Activated CD8-positive, alpha-beta memory T cell treated with anti-CD3 and anti-CD28 coated beads for 36 hours (primary cell): Measurements from ENCODE around the gene TSLP. TPM values are rescaled to one million over a fixed set of nuclear protein-coding genes. Genes with fewer than 3 reads are reported as not detected.

Experiments
- CTCF ChIA-PET: fragments of 350-600 bp; sonication (Branson Sonifier 250); formaldehyde crosslinking; loops from one replicate; lab custom pipeline; 2021; ENCODE audit warnings: antibody characterized with exemption; lab: Charles Lee
- POLR2A ChIA-PET: fragments of 350-600 bp; sonication (Branson Sonifier 250); formaldehyde crosslinking; loops from one replicate; lab custom pipeline; 2021; ENCODE audit warnings: antibody characterized with exemption; lab: Charles Lee
- total RNA-seq, 2 experiments: library from RNA; stranded (reverse); gene quantifications; one replicate each; pipeline ENCODE4 v1.2.3, GENCODE V29; 2021

The TSLP gene
- total RNA-seq: under 1 TPM; 0.51 to 0.67 TPM

GRCh38 chr5:111071413-111071812, at the start of gene TSLP:
Gene TSLP (plus strand): TSS chr5:111071713. CDS start chr5:111071891, 178 bp downstream.
- ChIA-PET POLR2A (no interaction called here), CTCF (no interaction called here)

GRCh38 chr5:111022301-111022700, 49.2 kb upstream of the TSLP start:
- ChIA-PET CTCF (no interaction called here), POLR2A (no interaction called here)

GRCh38 chr5:111028865-111029264, 42.6 kb upstream of the TSLP start:
- ChIA-PET CTCF (no interaction called here), POLR2A (no interaction called here)

GRCh38 chr5:111043712-111044506, 27.6 kb upstream of the TSLP start:
- POLR2A ChIA-PET: no interaction called here

GRCh38 chr5:111058064-111058463, 13.4 kb upstream of the TSLP start:
- CTCF ChIA-PET: no interaction called here
- POLR2A ChIA-PET: no interaction called here

More at GRCh38 chr5:111043712-111044506, 27.6 kb upstream of the TSLP start:
- CTCF ChIA-PET: no interaction called here

- ChIA-PET CTCF (no interaction called here), POLR2A (no interaction called here)
Measured at GRCh38 chr5:111060169-111060568, 11.3 kb upstream of the TSLP start.

- POLR2A ChIA-PET: no interaction called here
Measured at GRCh38 chr5:111061618-111062017, 9.9 kb upstream of the TSLP start.

GRCh38 chr5:111063709-111064322, 7.7 kb upstream of the TSLP start:
- ChIA-PET CTCF (no interaction called here), POLR2A (no interaction called here)

More at GRCh38 chr5:111061618-111062017, 9.9 kb upstream of the TSLP start:
- CTCF ChIA-PET: no interaction called here

- ChIA-PET CTCF (no interaction called here), POLR2A (no interaction called here)
Measured at GRCh38 chr5:111066261-111066938, 5.1 kb upstream of the TSLP start.

GRCh38 chr5:111068213-111068612, 3.3 kb upstream of the TSLP start:
- POLR2A ChIA-PET: no interaction called here

GRCh38 chr5:111069839-111070238, 1.7 kb upstream of the TSLP start:
- CTCF ChIA-PET: no interaction called here
- POLR2A ChIA-PET: no interaction called here

More at GRCh38 chr5:111068213-111068612, 3.3 kb upstream of the TSLP start:
- CTCF ChIA-PET: no interaction called here

- CTCF ChIA-PET: no interaction called here
- POLR2A ChIA-PET: no interaction called here
Measured at GRCh38 chr5:111070272-111071134, 1.0 kb upstream of the TSLP start.

GRCh38 chr5:111072949-111073682, 1.6 kb downstream of the TSLP start:
- CTCF ChIA-PET: no interaction called here
- POLR2A ChIA-PET: no interaction called here

GRCh38 chr5:111074244-111074643, 2.7 kb downstream of the TSLP start:
- ChIA-PET CTCF (no interaction called here), POLR2A (no interaction called here)

- CTCF ChIA-PET: no interaction called here
- POLR2A ChIA-PET: no interaction called here
Measured at GRCh38 chr5:111075520-111075919, 4.0 kb downstream of the TSLP start.

- ChIA-PET POLR2A (no interaction called here), CTCF (no interaction called here)
Measured at GRCh38 chr5:111076091-111076490, 4.6 kb downstream of the TSLP start.

GRCh38 chr5:111077678-111078077, 6.2 kb downstream of the TSLP start:
- ChIA-PET POLR2A (no interaction called here), CTCF (interaction anchor here (1.9 kb wide), 1 partner anchor 14 kb away, joined by 5 read pairs; the partner anchor contains the start of gene WDR36)

- ChIA-PET CTCF (no interaction called here), POLR2A (no interaction called here)
Measured at GRCh38 chr5:111079846-111080245, 8.3 kb downstream of the TSLP start.

- CTCF ChIA-PET: no interaction called here
Measured at GRCh38 chr5:111083323-111083722, 11.8 kb downstream of the TSLP start.

More at GRCh38 chr5:111083323-111083722, 11.8 kb downstream of the TSLP start:
- POLR2A ChIA-PET: no interaction called here
